Testis (tissue), 3 donors: ENCODE measurements around the gene XYLB. TPM values are rescaled to one million over a fixed set of nuclear protein-coding genes. Genes with fewer than 3 reads are reported as not detected.

Experiments
- DNase-seq: peaks from one replicate; pipeline ENCODE4 v3.0.0-alpha.2; 2019
- H3K27ac ChIP-seq, 2 donors: fragments of 200-600 bp; sonication (generic); one replicate each; pipeline ENCODE4 v1.5.1; 2019
- H3K27me3 ChIP-seq: fragments of 200-600 bp; sonication (generic); one replicate; pipeline ENCODE4 v1.5.1; 2019
- H3K36me3 ChIP-seq: fragments of 200-600 bp; sonication (generic); one replicate; pipeline ENCODE4 v1.5.1; 2017; ENCODE audit warnings: low read depth; ENCODE audit errors: missing control alignments
- H3K4me1 ChIP-seq: fragments of 200-600 bp; sonication (generic); one replicate; pipeline ENCODE4 v1.5.1; 2019
- H3K4me3 ChIP-seq, 2 donors: fragments of 200-600 bp; sonication (generic); one replicate each; pipeline ENCODE4 v1.5.1; 2017 to 2019
- H3K9me3 ChIP-seq: fragments of 200-600 bp; sonication (generic); one replicate; pipeline ENCODE4 v1.5.1; 2017
- CTCF ChIP-seq, 3 experiments: fragments of 450-650 bp in 2 of 3; fragments of 200-600 bp in 1 of 3; sonication (generic) in 1 of 3; IDR thresholded peaks; one replicate each; pipeline ENCODE4 v1.5.1; 2016 to 2019; ENCODE audit warnings: antibody characterized with exemption in 3 of 3, mild to moderate bottlenecking in 2 of 3, moderate library complexity in 1 of 3
- POLR2A ChIP-seq: fragments of 450-650 bp; IDR thresholded peaks from one replicate; pipeline ENCODE4 v1.6.1; 2017; ENCODE audit warnings: antibody characterized with exemption, mild to moderate bottlenecking, moderate library complexity
- WGBS, 2 donors: methylation state at CpG; one replicate each; pipeline ENCODE4 v1.1.5; 2018; 5-methylcytosine and 5-hydroxymethylcytosine counted together
- intact Hi-C: fragments of 100-400 bp; cut with DNase I; formaldehyde crosslinking; loops from one replicate; pipeline ENCODE4 v1.15.1; 2023; ENCODE audit warnings: low total_unique reads
- polyA plus RNA-seq: library from polyadenylated mRNA; stranded (reverse); fragments of 350-450 nt; fragmentation: Illumina TruSeq; extraction: RNeasy Lipid Tissue Mini Kit (QIAGEN cat#74804); gene quantifications from one replicate; pipeline ENCODE4 v1.2.3, GENCODE V29; 2014; ENCODE audit warnings: low read depth, low replicate concordance; ENCODE audit not compliant: insufficient read depth
- total RNA-seq, 2 donors: library from RNA; depleted of rRNA; stranded (reverse); fragments of >200 nt; gene quantifications; one replicate each; pipeline ENCODE4 v1.2.3, GENCODE V29; 2016

XYLB gene
- total and polyA plus RNA-seq, 3 donors from 2014 or later = 1.7 to 12.4 (median 5.9) TPM

- H3K4me3 ChIP-seq = no peak overlapping the region
- 68 to 85% methylated on average over 5 of the region's 5 CpGs for WGBS, 2 donors
- intact Hi-C loops = loop anchor here (10.0 kb wide), 1 partner anchor 898 kb away; no protein-coding TSS in a partner anchor
- H3K27me3 ChIP-seq = no peaks in the 10 kb centered on the region
- no peaks in the 10 kb centered on the region for H3K36me3 ChIP-seq
- DNase-seq = no peak
- H3K9me3 ChIP-seq = no peaks in the 10 kb centered on the region
- no peak for TF ChIP-seq POLR2A
- no peak for TF ChIP-seq CTCF (IDR thresholded peaks at IDR 0.05)
- H3K4me1 ChIP-seq = no peaks in the 10 kb centered on the region
- H3K27ac ChIP-seq = no peak overlapping the region
These were observed 33.3 kb upstream of the XYLB start for GRCh38 chr3:38313263-38313662.

GRCh38 chr3:38313695-38314094 is 32.9 kb upstream of the XYLB start:
- intact Hi-C loops = loop anchor here (10.0 kb wide), 1 partner anchor 899 kb away; no protein-coding TSS in a partner anchor
- Histone ChIP-seq H3K27me3 (no peaks in the 10 kb centered on the region), H3K36me3 (no peaks in the 10 kb centered on the region), H3K4me1 (no peaks in the 10 kb centered on the region), H3K27ac (no peak overlapping the region), H3K4me3 (no peak overlapping the region), H3K9me3 (no peaks in the 10 kb centered on the region)
- DNase-seq = no peak
- WGBS, 2 donors = 78 to 79% methylated on average over 9 to 11 of the region's 11 CpGs
- TF ChIP-seq CTCF (IDR thresholded peaks at IDR 0.05) = no peak
- no peak for TF ChIP-seq POLR2A

GRCh38 chr3:38314112-38314763 is 32.3 kb upstream of the XYLB start:
- Histone ChIP-seq H3K27me3 (no peaks in the 10 kb centered on the region), H3K27ac (no peak overlapping the region), H3K36me3 (no peaks in the 10 kb centered on the region), H3K4me3 (no peak overlapping the region), H3K9me3 (no peaks in the 10 kb centered on the region), H3K4me1 (no peaks in the 10 kb centered on the region)
- TF ChIP-seq CTCF (IDR thresholded peaks at IDR 0.05) (no peak), POLR2A (no peak)
- intact Hi-C loops = loop anchor here (10.0 kb wide), 1 partner anchor 899 kb away; no protein-coding TSS in a partner anchor
- WGBS, 2 donors = 64 to 72% methylated on average over 2 to 4 of the region's 4 CpGs
- no peak for DNase-seq

- DNase-seq = no peak
- no peak for TF ChIP-seq CTCF (IDR thresholded peaks at IDR 0.05)
- TF ChIP-seq POLR2A = no peak
- 78 to 80% methylated on average over 5 of the region's 5 CpGs for WGBS, 2 donors
- intact Hi-C loops = loop anchor here (10.0 kb wide), 1 partner anchor 900 kb away; no protein-coding TSS in a partner anchor
- Histone ChIP-seq H3K4me3 (no peak overlapping the region), H3K27me3 (no peaks in the 10 kb centered on the region), H3K4me1 (no peaks in the 10 kb centered on the region), H3K36me3 (no peaks in the 10 kb centered on the region), H3K9me3 (no peaks in the 10 kb centered on the region), H3K27ac (no peak overlapping the region)
These were observed 31.7 kb upstream of the XYLB start for GRCh38 chr3:38314764-38315487.
